HepG2 (cell line): ENCODE data around the gene NMT2. TPM values are rescaled to one million over a fixed set of nuclear protein-coding genes. Genes with fewer than 3 reads are reported as not detected.

ENCODE experiments used
- AHR ChIP-seq: IDR thresholded peaks from 2 replicates; pipeline ENCODE4 v1.6.1; 2018; ENCODE audit warnings: missing genetic modification reagents, missing compliant biosample characterization
- ATF7 ChIP-seq, 2 experiments: fragments of 450-650 bp in 1 of 2; sonication (generic) in 1 of 2; formaldehyde crosslinking in 1 of 2; IDR thresholded peaks; 2 replicates each; pipeline versions ENCODE4 v1.4.0 to v1.6.1; 2016 to 2020; ENCODE audit warnings: antibody characterized with exemption in 1 of 2, mild to moderate bottlenecking in 1 of 2, missing genetic modification reagents in 1 of 2
- CBFB ChIP-seq: sonication (generic); formaldehyde crosslinking; IDR thresholded peaks from 2 replicates; pipeline ENCODE4 v1.4.0; 2020; ENCODE audit warnings: missing genetic modification reagents
- DNMT3B ChIP-seq: conservative IDR thresholded peaks from 2 replicates; pipeline ENCODE4 v1.6.1; 2016; ENCODE audit warnings: missing biosample characterization, control low read depth
- ERF ChIP-seq: IDR thresholded peaks from 2 replicates; pipeline ENCODE4 v1.6.1; 2018; ENCODE audit warnings: missing biosample characterization, missing genetic modification reagents
- FOXK2 ChIP-seq: fragments of 450-650 bp; IDR thresholded peaks from 2 replicates; pipeline ENCODE4 v1.6.1; 2016
- FOXO1 ChIP-seq: sonication (generic); formaldehyde crosslinking; IDR thresholded peaks from 2 replicates; pipeline ENCODE4 v1.4.0; 2020; ENCODE audit warnings: missing genetic modification reagents
- GPBP1L1 ChIP-seq: sonication (generic); formaldehyde crosslinking; IDR thresholded peaks from 2 replicates; pipeline ENCODE4 v1.5.0; 2020; ENCODE audit warnings: mild to moderate bottlenecking, missing genetic modification reagents
- HDAC2 ChIP-seq: sonication (generic); formaldehyde crosslinking; IDR thresholded peaks from 2 replicates; pipeline ENCODE4 v1.4.0; 2020; ENCODE audit warnings: missing genetic modification reagents
- KLF13 ChIP-seq: sonication (generic); formaldehyde crosslinking; IDR thresholded peaks from 2 replicates; pipeline ENCODE4 v1.4.0; 2020; ENCODE audit warnings: mild to moderate bottlenecking, missing genetic modification reagents
- KLF15 ChIP-seq: sonication (generic); formaldehyde crosslinking; IDR thresholded peaks from 2 replicates; pipeline ENCODE4 v1.8.1; 2023; ENCODE audit warnings: borderline replicate concordance, mild to moderate bottlenecking, inconsistent platforms, missing genetic modification reagents, mixed read lengths
- KLF9 ChIP-seq: IDR thresholded peaks from 2 replicates; pipeline ENCODE4 v1.6.1; 2016; ENCODE audit warnings: low read depth
- MAZ ChIP-seq, 2 experiments: sonication (generic) in 1 of 2; formaldehyde crosslinking in 1 of 2; IDR thresholded peaks; 2 replicates each; pipeline versions ENCODE4 v1.5.0 to v1.6.1; 2012 to 2020; ENCODE audit warnings: low read depth in 2 of 2, mild to moderate bottlenecking in 2 of 2, borderline replicate concordance in 1 of 2, improper control_type of control experiment in 1 of 2, low read length in 1 of 2, missing genetic modification reagents in 1 of 2, moderate library complexity in 1 of 2
- POGK ChIP-seq: sonication (generic); formaldehyde crosslinking; conservative IDR thresholded peaks from 2 replicates; pipeline ENCODE4 v1.8.0; 2022; ENCODE audit warnings: mild to moderate bottlenecking, moderate library complexity, missing genetic modification reagents
- POLR2AphosphoS5 ChIP-seq: IDR thresholded peaks from 2 replicates; pipeline ENCODE4 v1.6.1; 2012; ENCODE audit warnings: low read depth, low read length
- REL ChIP-seq: sonication (generic); formaldehyde crosslinking; conservative IDR thresholded peaks from 2 replicates; pipeline ENCODE4 v1.8.0; 2022; ENCODE audit warnings: mild to moderate bottlenecking, missing genetic modification reagents, moderate library complexity
- SPEN ChIP-seq: sonication (generic); formaldehyde crosslinking; IDR thresholded peaks from 2 replicates; pipeline ENCODE4 v1.5.1; 2020; ENCODE audit warnings: low read depth, mild to moderate bottlenecking, missing genetic modification reagents
- TBX2 ChIP-seq: sonication (generic); formaldehyde crosslinking; IDR thresholded peaks from 2 replicates; pipeline ENCODE4 v1.5.0; 2020; ENCODE audit warnings: missing genetic modification reagents, mild to moderate bottlenecking, borderline replicate concordance
- TBX3 ChIP-seq: fragments of 450-650 bp; IDR thresholded peaks from 2 replicates; pipeline ENCODE4 v1.6.1; 2017; ENCODE audit warnings: antibody characterized with exemption, mild to moderate bottlenecking, inconsistent platforms, borderline replicate concordance
- ZBTB7A ChIP-seq: sonication (generic); formaldehyde crosslinking; IDR thresholded peaks from 2 replicates; pipeline ENCODE4 v1.8.0; 2022; ENCODE audit warnings: mild to moderate bottlenecking, missing genetic modification reagents
- ZFAT ChIP-seq: sonication (generic); formaldehyde crosslinking; conservative IDR thresholded peaks from 2 replicates; pipeline ENCODE4 v1.8.1; 2023; ENCODE audit warnings: missing genetic modification reagents, inconsistent platforms
- ZFP36L1 ChIP-seq: sonication (generic); formaldehyde crosslinking; IDR thresholded peaks from 2 replicates; pipeline ENCODE4 v1.8.0; 2022; ENCODE audit warnings: mild to moderate bottlenecking, missing genetic modification reagents, moderate library complexity
- ZNF282 ChIP-seq: fragments of 450-650 bp; IDR thresholded peaks from 2 replicates; pipeline ENCODE4 v1.6.1; 2018; ENCODE audit not compliant: partially characterized antibody
- ZNF580 ChIP-seq: IDR thresholded peaks from 2 replicates; pipeline ENCODE4 v1.6.1; 2016; ENCODE audit warnings: low read depth, borderline replicate concordance
- ZNF788 ChIP-seq: sonication (generic); formaldehyde crosslinking; IDR thresholded peaks from 2 replicates; pipeline ENCODE4 v1.5.0; 2020; ENCODE audit warnings: mild to moderate bottlenecking, missing genetic modification reagents, borderline replicate concordance
- polyA plus RNA-seq, 8 experiments: library from polyadenylated mRNA; depleted of rRNA in 3 of 8; stranded (reverse) in 7 of 8; unstranded in 1 of 8; fragments of >200 nt; fragmentation: Illumina TruSeq in 4 of 8; extraction: Trizol in 4 of 8; gene quantifications; 2 replicates each; pipeline versions ENCODE4 v1.2.1 to v1.2.3, GENCODE V29; 2011 to 2016; ENCODE audit warnings: low read depth in 4 of 8, missing spikeins in 1 of 8, mixed read lengths in 1 of 8; ENCODE audit not compliant: insufficient read depth in 1 of 8
- total RNA-seq, 5 experiments: library from RNA; depleted of rRNA; stranded (reverse); fragments of >200 nt; fragmentation: Illumina TruSeq; extraction: Trizol; gene quantifications; 2 replicates each; pipeline ENCODE4 v1.2.3, GENCODE V29; 2016; ENCODE audit warnings: low read depth in 1 of 5
- TF ChIP-seq, protein P1 (sequence below): sonication (generic); formaldehyde crosslinking; IDR thresholded peaks from 2 replicates; pipeline ENCODE4 v1.5.0; 2020; ENCODE audit warnings: mild to moderate bottlenecking, low read depth, missing genetic modification reagents, borderline replicate concordance

Gene NMT2
- total and polyA plus RNA-seq, 2 of the 13 experiments (the other 11 are each of a cell fraction or from before 2014, with no cell fraction given): 10.1 to 23.8 TPM

- TF ChIP-seq POGK (CRISPR knock-in tag): no peak
- no peak for TF ChIP-seq ATF7 (IDR thresholded peaks at IDR 0.05)
- TF ChIP-seq ATF7 (CRISPR knock-in tag; IDR thresholded peaks at IDR 0.05): no peak
- TF ChIP-seq MAZ (IDR thresholded peaks at IDR 0.05; ENCODE audit: borderline replicate concordance, low read depth, low read length): no peak
- 0 out of 2 replicates have a peak, but pooled peaks have one; percentile 24 for TF ChIP-seq MAZ (CRISPR knock-in tag; IDR thresholded peaks at IDR 0.05; ENCODE audit: low read depth)
- no peak for TF ChIP-seq ZNF580 (CRISPR knock-in tag)
- TF ChIP-seq FOXO1 (CRISPR knock-in tag): no peak
- TF ChIP-seq TBX2 (CRISPR knock-in tag): peak; percentile 20; the same call in 1 of the 2 replicates
- no peak for TF ChIP-seq ZNF282
- no peak for TF ChIP-seq ERF
- TF ChIP-seq DNMT3B (CRISPR knock-in tag): no peak
- no peak for TF ChIP-seq ZFAT (CRISPR knock-in tag)
- no peak for TF ChIP-seq KLF15 (CRISPR knock-in tag)
- no peak for TF ChIP-seq FOXK2
- no peak for TF ChIP-seq ZNF788 (CRISPR knock-in tag)
- TF ChIP-seq CBFB (CRISPR knock-in tag): no peak
- no peak for TF ChIP-seq TBX3
- TF ChIP-seq, protein P1, sequence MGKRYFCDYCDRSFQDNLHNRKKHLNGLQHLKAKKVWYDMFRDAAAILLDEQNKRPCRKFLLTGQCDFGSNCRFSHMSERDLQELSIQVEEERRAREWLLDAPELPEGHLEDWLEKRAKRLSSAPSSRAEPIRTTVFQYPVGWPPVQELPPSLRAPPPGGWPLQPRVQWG: no peak
- no peak for TF ChIP-seq POLR2AphosphoS5
- TF ChIP-seq ZFP36L1 (CRISPR knock-in tag): no peak
- TF ChIP-seq SPEN: 0 out of 2 replicates have a peak, but pooled peaks have one; percentile 13
- no peak for TF ChIP-seq GPBP1L1 (CRISPR knock-in tag)
- TF ChIP-seq KLF13: no peak
- no peak for TF ChIP-seq AHR (CRISPR knock-in tag)
- TF ChIP-seq HDAC2 (CRISPR knock-in tag): no peak
- no peak for TF ChIP-seq REL (CRISPR knock-in tag)
- no peak for TF ChIP-seq KLF9 (CRISPR knock-in tag)
- TF ChIP-seq ZBTB7A (CRISPR knock-in tag): no peak
These were observed 842 bp downstream of the NMT2 start (continued) for GRCh38 chr10:15167411-15168290.
